H4 (cell line): ENCODE results near the gene FOXJ2. TPM values are rescaled to one million over a fixed set of nuclear protein-coding genes. Genes with fewer than 3 reads are reported as not detected.
"Not testable (repeated sequence)": the region's sequence is repeated elsewhere in the genome, so short reads cannot be mapped to it uniquely, and the experiment has no call there.

ENCODE experiments used
- DNase-seq: peaks from one replicate; pipeline ENCODE4 v3.0.0-alpha.2; 2015; ENCODE audit warnings: low spot score
- total RNA-seq: library from RNA; depleted of rRNA; stranded (reverse); fragments of >200 nt; shearing (Covaris generic); gene quantifications from 2 replicates; pipeline ENCODE4 v1.2.3, GENCODE V29; 2014

FOXJ2 gene
- total RNA-seq, 1 experiment from 2014 or later = 6.2 TPM

GRCh38 chr12:8030189-8030588 lies 2.3 kb upstream of the FOXJ2 start:
- DNase-seq = no peak

GRCh38 chr12:8031017-8031416 lies 1.5 kb upstream of the FOXJ2 start:
- not testable (repeated sequence) for DNase-seq

- no peak for DNase-seq
Observed at GRCh38 chr12:8031872-8032241, 659 bp upstream of the FOXJ2 start.

GRCh38 chr12:8033153-8034044 lies 883 bp downstream of the FOXJ2 start:
- peak; percentile 34 for DNase-seq

GRCh38 chr12:8034802-8035201 lies 2.3 kb downstream of the FOXJ2 start:
- no peak for DNase-seq

GRCh38 chr12:8035440-8036010 lies 3.0 kb downstream of the FOXJ2 start:
- no peak for DNase-seq

GRCh38 chr12:8036346-8036745 lies 3.8 kb downstream of the FOXJ2 start:
- DNase-seq = no peak

- no peak for DNase-seq
Observed at GRCh38 chr12:8037046-8037663, 4.6 kb downstream of the FOXJ2 start.

- DNase-seq = no peak
Observed at GRCh38 chr12:8037947-8038346, 5.4 kb downstream of the FOXJ2 start.

- peak; percentile 86 for DNase-seq
Observed at GRCh38 chr12:8038659-8039114, 6.2 kb downstream of the FOXJ2 start.

- DNase-seq = no peak
Observed at GRCh38 chr12:8040791-8041190, 8.3 kb downstream of the FOXJ2 start.

- DNase-seq = peak; percentile 68
Observed at GRCh38 chr12:8045952-8046944, 13.7 kb downstream of the FOXJ2 start.

- no peak for DNase-seq
Observed at GRCh38 chr12:8047842-8048241, 15.3 kb downstream of the FOXJ2 start.

- DNase-seq = no peak
Observed at GRCh38 chr12:8048906-8049305, 16.4 kb downstream of the FOXJ2 start.

- no peak for DNase-seq
Observed at GRCh38 chr12:8050600-8051250, 18.2 kb downstream of the FOXJ2 start.

GRCh38 chr12:8052679-8053078 lies 20.2 kb downstream of the FOXJ2 start:
- DNase-seq = no peak

- no peak for DNase-seq
Observed at GRCh38 chr12:8054816-8055215, 22.3 kb downstream of the FOXJ2 start.

- no peak for DNase-seq
Observed at GRCh38 chr12:8057306-8057705, 24.8 kb downstream of the FOXJ2 start.

- peak; percentile 48 for DNase-seq
Observed at GRCh38 chr12:8057839-8058238, 25.3 kb downstream of the FOXJ2 start.

GRCh38 chr12:8058506-8058905 lies 26.0 kb downstream of the FOXJ2 start:
- no peak for DNase-seq

GRCh38 chr12:8064131-8064530 lies 31.6 kb downstream of the FOXJ2 start:
- DNase-seq = no peak
